Sciatic nerve (tissue), 2 donors: ENCODE measurements around the gene TSPAN9. TPM values are rescaled to one million over a fixed set of nuclear protein-coding genes. Genes with fewer than 3 reads are reported as not detected.

Source experiments
- ATAC-seq: fragments of 200-7000 bp; cut with Tn5 transposase; one replicate; pipeline ENCODE4 v1.9.1; 2020; ENCODE audit warnings: mild to moderate bottlenecking, moderate library complexity
- DNase-seq: peaks from one replicate; pipeline ENCODE4 v3.0.0-alpha.2; 2020; ENCODE audit warnings: low spot score
- intact Hi-C: fragments of 100-400 bp; cut with DNase I; formaldehyde crosslinking; loops from one replicate; pipeline ENCODE4 v1.14.2; 2022
- total RNA-seq: library from RNA; stranded (reverse); fragmentation: NEBNext Ultra II Directional; extraction: Animal tissue kit (Norgen Biotek cat#: 25700); gene quantifications from one replicate; pipeline ENCODE4 v1.2.1, GENCODE V29; 2021
- donor health status: DM: no; HTN: no; CAD: no.
- donor health status: DM: no; HTN: no; CAD: no.

The TSPAN9 gene
- total RNA-seq, 1 donor from 2014 or later, result 37.5 TPM

- no peak for ATAC-seq
- intact Hi-C loops, result no loop called here
- DNase-seq, result no peak
These were observed 90.5 kb downstream of the TSPAN9 start for GRCh38 chr12:3167636-3168035.

GRCh38 chr12:3168223-3169221, 91.3 kb downstream of the TSPAN9 start:
- ATAC-seq (peak; percentile 31), DNase-seq (no peak)
- intact Hi-C loops, result no loop called here

GRCh38 chr12:3170423-3171194, 93.4 kb downstream of the TSPAN9 start:
- ATAC-seq, result no peak
- no peak for DNase-seq
- intact Hi-C loops, result no loop called here

GRCh38 chr12:3171195-3171591, 94.0 kb downstream of the TSPAN9 start:
- no peak for DNase-seq
- intact Hi-C loops, result no loop called here
- no peak for ATAC-seq

- DNase-seq (no peak), ATAC-seq (no peak)
- intact Hi-C loops, result no loop called here
These were observed 95.2 kb downstream of the TSPAN9 start for GRCh38 chr12:3172124-3173007.

GRCh38 chr12:3173008-3173553, 95.9 kb downstream of the TSPAN9 start:
- no peak for DNase-seq
- intact Hi-C loops, result no loop called here
- ATAC-seq, result no peak

- intact Hi-C loops, result no loop called here
- DNase-seq (no peak), ATAC-seq (no peak)
These were observed 96.7 kb downstream of the TSPAN9 start for GRCh38 chr12:3173912-3174311.

- intact Hi-C loops, result no loop called here
- DNase-seq (no peak), ATAC-seq (no peak)
These were observed 98.1 kb downstream of the TSPAN9 start for GRCh38 chr12:3175238-3175637.

GRCh38 chr12:3176754-3177153, 99.6 kb downstream of the TSPAN9 start:
- intact Hi-C loops, result no loop called here
- DNase-seq (no peak), ATAC-seq (no peak)

- intact Hi-C loops, result no loop called here
- ATAC-seq (no peak), DNase-seq (no peak)
These were observed 100.7 kb downstream of the TSPAN9 start for GRCh38 chr12:3177778-3178425.

GRCh38 chr12:3178671-3179313, 101.6 kb downstream of the TSPAN9 start:
- ATAC-seq, result no peak
- DNase-seq, result no peak
- intact Hi-C loops, result no loop called here

GRCh38 chr12:3179731-3180130, 102.6 kb downstream of the TSPAN9 start:
- intact Hi-C loops, result no loop called here
- DNase-seq, result no peak
- no peak for ATAC-seq

- DNase-seq (no peak), ATAC-seq (no peak)
- intact Hi-C loops, result no loop called here
These were observed 105.2 kb downstream of the TSPAN9 start for GRCh38 chr12:3182426-3182825.

- intact Hi-C loops, result no loop called here
- ATAC-seq (no peak), DNase-seq (no peak)
These were observed 107.3 kb downstream of the TSPAN9 start for GRCh38 chr12:3184485-3184884.

- DNase-seq, result no peak
- intact Hi-C loops, result no loop called here
- peak; percentile 25 for ATAC-seq
These were observed 108.2 kb downstream of the TSPAN9 start for GRCh38 chr12:3185260-3185870.

GRCh38 chr12:3186546-3187215, 109.5 kb downstream of the TSPAN9 start:
- no peak for ATAC-seq
- intact Hi-C loops, result no loop called here
- no peak for DNase-seq
